ENCODE measurements around the gene FAIM2.

FAIM2 gene

DNA sequence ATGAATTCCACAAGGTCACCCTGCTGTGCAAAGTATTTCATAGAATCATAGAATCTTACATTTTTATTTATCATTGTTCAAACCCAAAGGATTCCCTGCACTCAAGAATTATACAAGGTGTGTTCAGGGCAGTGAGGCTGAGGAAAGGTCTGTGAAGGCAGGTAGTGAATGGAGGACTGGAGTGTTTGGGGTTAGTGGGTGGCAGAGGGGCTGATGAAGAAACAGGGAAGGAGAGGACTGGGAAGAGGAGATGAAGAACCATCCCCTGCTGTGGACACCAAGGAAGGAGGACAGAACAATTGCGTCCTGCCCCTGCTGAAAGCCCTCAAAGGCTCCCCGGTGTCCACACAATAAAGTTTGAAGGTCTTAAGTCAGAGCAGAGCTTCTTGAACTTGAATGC is 50.0 kb downstream of the FAIM2 start:
- Histone ChIP-seq H3K4me3 (ENCODE audit: low read depth in 1 of 2, low read length in 2 of 2) (no peak overlapping the region), H3K4me2 (ENCODE audit: insufficient read depth, low read length) (no peak overlapping the region), H3K4me1 (ENCODE audit: insufficient read depth, low read length) (no peaks in the 10 kb centered on the region), H3K27ac (ENCODE audit: low read length) (no peak overlapping the region), H2AFZ (ENCODE audit: low read depth, low read length) (no peak overlapping the region), H3K27me3 (ENCODE audit: insufficient read depth, low read length, poor library complexity) (no peaks in the 10 kb centered on the region), H3K9ac (ENCODE audit: low read depth, low read length) (no peak overlapping the region), H3K79me2 (ENCODE audit: insufficient read depth, low read length) (no peaks in the 10 kb centered on the region), H3K9me3 (ENCODE audit: insufficient read depth, low read length, severe bottlenecking) (no peaks in the 10 kb centered on the region), H3K36me3 (ENCODE audit: insufficient read depth, low read length) (no peaks in the 10 kb centered on the region), H4K20me1 (ENCODE audit: insufficient read depth, low read length) (no peaks in the 10 kb centered on the region)
- no peak for DNase-seq
- TF ChIP-seq EZH2 (IDR thresholded peaks at IDR 0.05; ENCODE audit: borderline replicate concordance, low read depth, low read length, severe bottlenecking): no peak
- TF ChIP-seq, protein P1, sequence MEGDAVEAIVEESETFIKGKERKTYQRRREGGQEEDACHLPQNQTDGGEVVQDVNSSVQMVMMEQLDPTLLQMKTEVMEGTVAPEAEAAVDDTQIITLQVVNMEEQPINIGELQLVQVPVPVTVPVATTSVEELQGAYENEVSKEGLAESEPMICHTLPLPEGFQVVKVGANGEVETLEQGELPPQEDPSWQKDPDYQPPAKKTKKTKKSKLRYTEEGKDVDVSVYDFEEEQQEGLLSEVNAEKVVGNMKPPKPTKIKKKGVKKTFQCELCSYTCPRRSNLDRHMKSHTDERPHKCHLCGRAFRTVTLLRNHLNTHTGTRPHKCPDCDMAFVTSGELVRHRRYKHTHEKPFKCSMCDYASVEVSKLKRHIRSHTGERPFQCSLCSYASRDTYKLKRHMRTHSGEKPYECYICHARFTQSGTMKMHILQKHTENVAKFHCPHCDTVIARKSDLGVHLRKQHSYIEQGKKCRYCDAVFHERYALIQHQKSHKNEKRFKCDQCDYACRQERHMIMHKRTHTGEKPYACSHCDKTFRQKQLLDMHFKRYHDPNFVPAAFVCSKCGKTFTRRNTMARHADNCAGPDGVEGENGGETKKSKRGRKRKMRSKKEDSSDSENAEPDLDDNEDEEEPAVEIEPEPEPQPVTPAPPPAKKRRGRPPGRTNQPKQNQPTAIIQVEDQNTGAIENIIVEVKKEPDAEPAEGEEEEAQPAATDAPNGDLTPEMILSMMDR (IDR thresholded peaks at IDR 0.05; ENCODE audit: borderline replicate concordance, extremely low read depth, low read length, poor library complexity, severe bottlenecking): no peak
- no peak for ATAC-seq (ENCODE audit: insufficient read depth, low read depth)

DNA sequence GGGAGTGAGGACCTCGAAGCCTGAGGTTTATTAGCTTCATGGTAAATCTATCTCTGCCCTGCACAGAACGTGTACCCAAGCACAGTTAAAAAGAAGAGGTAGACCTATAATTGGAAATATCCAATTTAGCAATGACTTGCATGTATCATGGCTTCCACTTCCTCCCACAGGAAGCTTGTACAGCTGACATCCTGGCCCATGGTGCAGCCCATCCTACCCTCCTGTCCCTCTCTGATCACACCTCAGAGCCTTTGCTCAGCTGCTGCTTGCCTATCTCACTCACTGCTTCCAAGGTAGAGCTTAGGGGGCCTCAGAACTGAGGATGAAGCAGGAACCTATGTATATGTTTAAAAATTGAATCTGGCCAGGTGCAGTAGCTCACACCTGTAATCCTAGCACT is 56.5 kb downstream of the FAIM2 start:
- no peak overlapping the region for H3K9ac ChIP-seq (ENCODE audit: low read depth, low read length)
- ATAC-seq (ENCODE audit: insufficient read depth, low read depth) (no peak), DNase-seq (peak; percentile 51)
- H4K20me1 ChIP-seq (ENCODE audit: insufficient read depth, low read length): no peaks in the 10 kb centered on the region
- TF ChIP-seq, protein P1 (IDR thresholded peaks at IDR 0.05; ENCODE audit: borderline replicate concordance, extremely low read depth, low read length, poor library complexity, severe bottlenecking): no peak
- no peak for TF ChIP-seq EZH2 (IDR thresholded peaks at IDR 0.05; ENCODE audit: borderline replicate concordance, low read depth, low read length, severe bottlenecking)
- H3K4me3 ChIP-seq (ENCODE audit: low read depth in 1 of 2, low read length in 2 of 2): no peak overlapping the region
- H3K27ac ChIP-seq (ENCODE audit: low read length): no peak overlapping the region
- no peaks in the 10 kb centered on the region for H3K36me3 ChIP-seq (ENCODE audit: insufficient read depth, low read length)
- no peak overlapping the region for H3K4me2 ChIP-seq (ENCODE audit: insufficient read depth, low read length)
- H3K4me1 ChIP-seq (ENCODE audit: insufficient read depth, low read length): peaks cover 22% of the 10 kb centered on the region
- H3K79me2 ChIP-seq (ENCODE audit: insufficient read depth, low read length): peaks cover 15% of the 10 kb centered on the region
- no peaks in the 10 kb centered on the region for H3K27me3 ChIP-seq (ENCODE audit: insufficient read depth, low read length, poor library complexity)
- no peaks in the 10 kb centered on the region for H3K9me3 ChIP-seq (ENCODE audit: insufficient read depth, low read length, severe bottlenecking)
- H2AFZ ChIP-seq (ENCODE audit: low read depth, low read length): peak overlapping the region; percentile 59

- ATAC-seq (ENCODE audit: insufficient read depth, low read depth): no peak
- H3K4me3 ChIP-seq (ENCODE audit: low read depth in 1 of 2, low read length in 2 of 2): no peak overlapping the region
- H4K20me1 ChIP-seq (ENCODE audit: insufficient read depth, low read length): no peaks in the 10 kb centered on the region
- no peaks in the 10 kb centered on the region for H3K36me3 ChIP-seq (ENCODE audit: insufficient read depth, low read length)
- H3K4me1 ChIP-seq (ENCODE audit: insufficient read depth, low read length): peaks cover 31% of the 10 kb centered on the region
- H3K9ac ChIP-seq (ENCODE audit: low read depth, low read length): no peak overlapping the region
- DNase-seq: no peak
- H3K9me3 ChIP-seq (ENCODE audit: insufficient read depth, low read length, severe bottlenecking): no peaks in the 10 kb centered on the region
- peaks cover 20% of the 10 kb centered on the region for H3K79me2 ChIP-seq (ENCODE audit: insufficient read depth, low read length)
- TF ChIP-seq, protein P1 (IDR thresholded peaks at IDR 0.05; ENCODE audit: borderline replicate concordance, extremely low read depth, low read length, poor library complexity, severe bottlenecking): no peak
- TF ChIP-seq EZH2 (IDR thresholded peaks at IDR 0.05; ENCODE audit: borderline replicate concordance, low read depth, low read length, severe bottlenecking): no peak
- H2AFZ ChIP-seq (ENCODE audit: low read depth, low read length): no peak overlapping the region
- no peak overlapping the region for H3K4me2 ChIP-seq (ENCODE audit: insufficient read depth, low read length)
- H3K27me3 ChIP-seq (ENCODE audit: insufficient read depth, low read length, poor library complexity): no peaks in the 10 kb centered on the region
- no peak overlapping the region for H3K27ac ChIP-seq (ENCODE audit: low read length)
Observed at GRCh38 chr12:49846032-49846431, 57.7 kb downstream of the FAIM2 start.
